Tibial nerve (tissue), 4 donors: ENCODE measurements around the gene RRP36.

Source experiments
- CTCF ChIP-seq, 5 experiments: fragments of 200-600 bp in 3 of 5; fragments of 450-650 bp in 2 of 5; sonication (generic) in 3 of 5; IDR thresholded peaks; one replicate each; pipeline ENCODE4 v1.5.1; 2016 to 2019; ENCODE audit warnings: antibody characterized with exemption in 5 of 5, mild to moderate bottlenecking in 3 of 5, moderate library complexity in 2 of 5
- EP300 ChIP-seq, 2 donors: sonication (generic); formaldehyde crosslinking; IDR thresholded peaks; one replicate each; pipeline ENCODE4 v1.6.1; 2017; ENCODE audit warnings: antibody characterized with exemption in 2 of 2, mild to moderate bottlenecking in 1 of 2
- POLR2A ChIP-seq, 2 donors: fragments of 450-650 bp; IDR thresholded peaks; one replicate each; pipeline ENCODE4 v1.6.1; 2017; ENCODE audit warnings: antibody characterized with exemption in 2 of 2, mild to moderate bottlenecking in 2 of 2, moderate library complexity in 2 of 2

DNA sequence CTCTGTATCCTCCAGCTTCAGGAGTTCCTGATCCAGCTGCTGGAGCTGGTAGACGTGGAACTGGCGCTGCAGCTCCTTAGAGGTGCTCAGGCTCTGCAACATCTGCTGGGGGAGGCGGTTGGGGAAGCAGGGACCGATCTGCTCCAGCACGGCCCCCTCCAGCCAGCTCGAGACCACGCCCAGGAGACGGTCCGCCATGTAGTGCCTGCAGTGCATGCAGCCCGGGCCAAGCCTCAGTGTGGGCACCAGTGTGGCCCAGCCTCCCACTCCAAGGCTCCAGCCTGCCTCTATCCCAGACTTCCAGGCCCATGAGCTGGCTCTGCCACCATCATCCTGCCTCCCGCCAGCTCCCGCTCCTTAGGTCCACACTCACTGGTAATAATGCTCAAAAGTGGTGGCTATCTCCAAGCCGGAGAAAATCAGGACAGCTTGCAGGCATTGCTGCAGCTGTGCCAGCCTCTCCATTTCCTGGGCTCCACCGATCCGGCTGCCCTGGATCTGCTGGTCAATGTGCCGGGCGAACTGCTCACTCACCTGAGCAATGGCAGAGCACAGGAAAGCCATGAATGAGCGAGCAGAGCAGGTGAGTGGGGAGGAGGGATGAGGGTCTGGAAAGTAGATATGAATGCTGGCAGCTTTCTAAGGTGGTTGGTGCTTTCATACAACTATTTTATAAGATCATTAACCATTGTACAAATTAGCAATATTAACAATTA is 19.3 kb downstream of the RRP36 start:
- no peak for TF ChIP-seq CTCF (IDR thresholded peaks at IDR 0.05)
- no peak for TF ChIP-seq POLR2A (IDR thresholded peaks at IDR 0.05)
- no peak for TF ChIP-seq EP300 (IDR thresholded peaks at IDR 0.05)
